Astrocyte (in vitro differentiated cells and primary cell): Measurements from ENCODE around the gene DRD2. TPM values are rescaled to one million over a fixed set of nuclear protein-coding genes. Genes with fewer than 3 reads are reported as not detected.

Experiments
- DNase-seq: peaks from one replicate; pipeline ENCODE4 v3.0.0-alpha.2; 2010; ENCODE audit warnings: low read depth
- FAIRE-seq: peaks from 2 replicates; lab custom pipeline; 2011; peaks lifted over from hg19 to GRCh38; lab: Jason Lieb, UNC
- H2AFZ ChIP-seq: 2 replicates; pipeline ENCODE4 v1.6.0; 2012; ENCODE audit warnings: low read depth, low read length, inconsistent platforms
- H3K27ac ChIP-seq: 2 replicates; pipeline ENCODE4 v1.5.1; 2011; ENCODE audit warnings: low read depth, low read length, inconsistent platforms
- H3K27me3 ChIP-seq: 2 replicates; pipeline ENCODE4 v1.6.0; 2011; ENCODE audit warnings: low read length, inconsistent platforms; ENCODE audit not compliant: insufficient read depth
- H3K36me3 ChIP-seq: 2 replicates; pipeline ENCODE4 v1.5.1; 2011; ENCODE audit warnings: low read length, inconsistent platforms; ENCODE audit not compliant: insufficient read depth
- H3K4me1 ChIP-seq: 2 replicates; pipeline ENCODE4 v1.5.1; 2011; ENCODE audit warnings: low read length, inconsistent platforms; ENCODE audit not compliant: insufficient read depth
- H3K4me2 ChIP-seq: 2 replicates; pipeline ENCODE4 v1.6.0; 2012; ENCODE audit warnings: low read length, inconsistent platforms
- H3K4me3 ChIP-seq: 2 replicates; pipeline ENCODE4 v1.5.1; 2011; ENCODE audit warnings: low read depth, mild to moderate bottlenecking, low read length, inconsistent platforms; ENCODE audit not compliant: insufficient read depth
- H3K79me2 ChIP-seq: 2 replicates; pipeline ENCODE4 v1.6.0; 2012; ENCODE audit warnings: mild to moderate bottlenecking, low read length, inconsistent platforms; ENCODE audit not compliant: insufficient read depth
- H3K9ac ChIP-seq: 2 replicates; pipeline ENCODE4 v1.6.0; 2012; ENCODE audit warnings: mild to moderate bottlenecking, low read length, inconsistent platforms
- H3K9me3 ChIP-seq: 2 replicates; pipeline ENCODE4 v1.5.1; 2012; ENCODE audit warnings: low read depth, mild to moderate bottlenecking, low read length, inconsistent platforms; ENCODE audit not compliant: insufficient read depth
- H4K20me1 ChIP-seq: 2 replicates; pipeline ENCODE4 v1.6.0; 2012; ENCODE audit warnings: low read length, inconsistent platforms; ENCODE audit not compliant: insufficient read depth
- H3K27ac Mint-ChIP-seq: one replicate; pipeline ENCODE4 v1.8.0; 2021; ENCODE audit warnings: mild to moderate bottlenecking, mixed read lengths; ENCODE audit not compliant: unreplicated experiment
- H3K27me3 Mint-ChIP-seq: one replicate; pipeline ENCODE4 v1.8.0; 2021; ENCODE audit warnings: low read depth, mixed read lengths; ENCODE audit not compliant: unreplicated experiment
- H3K36me3 Mint-ChIP-seq: one replicate; pipeline ENCODE4 v1.8.0; 2021; ENCODE audit warnings: low read depth, mixed read lengths; ENCODE audit not compliant: unreplicated experiment
- H3K4me1 Mint-ChIP-seq: one replicate; pipeline ENCODE4 v1.8.0; 2021; ENCODE audit warnings: low read depth, mixed read lengths; ENCODE audit not compliant: unreplicated experiment
- H3K4me3 Mint-ChIP-seq: one replicate; pipeline ENCODE4 v1.8.0; 2021; ENCODE audit warnings: mild to moderate bottlenecking, moderate library complexity, mixed read lengths; ENCODE audit not compliant: unreplicated experiment
- H3K9me3 Mint-ChIP-seq: one replicate; pipeline ENCODE4 v1.8.0; 2021; ENCODE audit warnings: mild to moderate bottlenecking, mixed read lengths; ENCODE audit not compliant: unreplicated experiment
- EZH2 ChIP-seq: IDR thresholded peaks from 2 replicates; pipeline ENCODE4 v1.6.1; 2012; ENCODE audit warnings: mild to moderate bottlenecking, low read length, inconsistent platforms; ENCODE audit not compliant: insufficient read depth
- total RNA-seq: library from RNA; stranded (reverse); gene quantifications from 2 replicates; pipeline ENCODE4 v1.2.1, GENCODE V29; 2021
- TF ChIP-seq, protein P1 (sequence below): IDR thresholded peaks from 2 replicates; pipeline ENCODE4 v1.5.1; 2011; ENCODE audit warnings: low read depth, mild to moderate bottlenecking, inconsistent platforms, low read length, moderate library complexity; ENCODE audit not compliant: insufficient read depth

The DRD2 gene
- total RNA-seq, 1 donor from 2014 or later, result not detected

DNA sequence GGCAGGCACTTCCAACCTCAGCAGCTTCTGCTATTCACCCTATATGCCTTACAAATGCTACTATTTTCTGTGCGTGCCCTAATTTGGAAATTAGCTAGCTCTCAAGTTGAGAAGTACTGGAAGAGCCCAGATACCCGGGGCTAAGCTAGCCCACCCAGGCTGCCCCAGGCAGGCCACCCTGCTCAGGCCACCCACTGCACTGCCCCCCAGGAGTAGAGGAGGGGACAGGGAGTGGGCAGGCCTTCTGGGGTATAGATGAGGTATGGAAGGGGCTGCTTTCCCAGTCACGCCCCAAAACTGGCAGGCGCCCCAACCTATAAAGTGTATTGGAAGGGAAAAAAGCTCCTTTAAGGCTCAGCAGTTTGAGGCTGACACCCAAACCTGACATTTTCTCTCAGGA lies 43.5 kb downstream of the DRD2 start:
- Histone ChIP-seq H4K20me1 (no peaks in the 10 kb centered on the region), H3K4me1 (no peaks in the 10 kb centered on the region), H2AFZ (no peak overlapping the region), H3K9ac (no peak overlapping the region), H3K27me3 (peaks cover 3% of the 10 kb centered on the region), H3K36me3 (no peaks in the 10 kb centered on the region), H3K4me3 (no peak overlapping the region), H3K79me2 (no peaks in the 10 kb centered on the region), H3K27ac (no peak overlapping the region), H3K9me3 (no peaks in the 10 kb centered on the region), H3K4me2 (no peak overlapping the region)
- no peak for DNase-seq
- Mint-ChIP-seq H3K27ac (no peak overlapping the region), H3K4me1 (no peaks in the 10 kb centered on the region), H3K36me3 (peaks cover 1% of the 10 kb centered on the region), H3K27me3 (peaks cover 39% of the 10 kb centered on the region), H3K4me3 (no peak overlapping the region), H3K9me3 (no peaks in the 10 kb centered on the region)
- TF ChIP-seq, protein P1, sequence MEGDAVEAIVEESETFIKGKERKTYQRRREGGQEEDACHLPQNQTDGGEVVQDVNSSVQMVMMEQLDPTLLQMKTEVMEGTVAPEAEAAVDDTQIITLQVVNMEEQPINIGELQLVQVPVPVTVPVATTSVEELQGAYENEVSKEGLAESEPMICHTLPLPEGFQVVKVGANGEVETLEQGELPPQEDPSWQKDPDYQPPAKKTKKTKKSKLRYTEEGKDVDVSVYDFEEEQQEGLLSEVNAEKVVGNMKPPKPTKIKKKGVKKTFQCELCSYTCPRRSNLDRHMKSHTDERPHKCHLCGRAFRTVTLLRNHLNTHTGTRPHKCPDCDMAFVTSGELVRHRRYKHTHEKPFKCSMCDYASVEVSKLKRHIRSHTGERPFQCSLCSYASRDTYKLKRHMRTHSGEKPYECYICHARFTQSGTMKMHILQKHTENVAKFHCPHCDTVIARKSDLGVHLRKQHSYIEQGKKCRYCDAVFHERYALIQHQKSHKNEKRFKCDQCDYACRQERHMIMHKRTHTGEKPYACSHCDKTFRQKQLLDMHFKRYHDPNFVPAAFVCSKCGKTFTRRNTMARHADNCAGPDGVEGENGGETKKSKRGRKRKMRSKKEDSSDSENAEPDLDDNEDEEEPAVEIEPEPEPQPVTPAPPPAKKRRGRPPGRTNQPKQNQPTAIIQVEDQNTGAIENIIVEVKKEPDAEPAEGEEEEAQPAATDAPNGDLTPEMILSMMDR, result no peak
- no peak for TF ChIP-seq EZH2
- FAIRE-seq, result no peak

DNA sequence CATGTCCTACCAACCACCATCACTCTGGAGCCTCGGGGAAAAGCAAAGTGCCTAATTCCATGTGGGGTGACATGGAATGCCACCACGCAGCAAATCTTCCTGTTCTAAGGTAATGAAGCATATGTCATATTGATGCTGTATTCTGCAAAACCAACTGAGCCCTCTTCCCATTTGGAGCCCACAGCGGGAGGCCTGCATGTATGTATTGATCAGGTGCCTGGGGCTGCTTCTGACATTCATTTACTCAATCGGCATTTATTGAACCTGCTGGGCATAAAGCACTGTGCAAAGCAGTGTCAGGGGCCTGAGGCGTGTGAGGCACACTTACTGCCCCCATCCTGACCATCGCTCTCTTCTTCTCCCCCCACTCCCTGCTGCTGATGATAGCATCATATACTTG lies 48.5 kb downstream of the DRD2 start:
- FAIRE-seq (no peak), DNase-seq (no peak)
- no peaks in the 10 kb centered on the region for H3K4me1 Mint-ChIP-seq
- Histone ChIP-seq H3K4me3 (no peak overlapping the region), H3K27me3 (no peaks in the 10 kb centered on the region), H2AFZ (no peak overlapping the region), H3K9ac (no peak overlapping the region), H4K20me1 (no peaks in the 10 kb centered on the region), H3K9me3 (no peaks in the 10 kb centered on the region), H3K4me2 (no peak overlapping the region), H3K27ac (no peak overlapping the region), H3K79me2 (no peaks in the 10 kb centered on the region), H3K4me1 (no peaks in the 10 kb centered on the region), H3K36me3 (no peaks in the 10 kb centered on the region)
- no peak for TF ChIP-seq EZH2
- TF ChIP-seq, protein P1, result no peak
- peaks cover 1% of the 10 kb centered on the region for H3K36me3 Mint-ChIP-seq
- no peaks in the 10 kb centered on the region for H3K9me3 Mint-ChIP-seq
- peaks cover 22% of the 10 kb centered on the region for H3K27me3 Mint-ChIP-seq
- H3K27ac Mint-ChIP-seq, result no peak overlapping the region
- H3K4me3 Mint-ChIP-seq, result no peak overlapping the region

DNA sequence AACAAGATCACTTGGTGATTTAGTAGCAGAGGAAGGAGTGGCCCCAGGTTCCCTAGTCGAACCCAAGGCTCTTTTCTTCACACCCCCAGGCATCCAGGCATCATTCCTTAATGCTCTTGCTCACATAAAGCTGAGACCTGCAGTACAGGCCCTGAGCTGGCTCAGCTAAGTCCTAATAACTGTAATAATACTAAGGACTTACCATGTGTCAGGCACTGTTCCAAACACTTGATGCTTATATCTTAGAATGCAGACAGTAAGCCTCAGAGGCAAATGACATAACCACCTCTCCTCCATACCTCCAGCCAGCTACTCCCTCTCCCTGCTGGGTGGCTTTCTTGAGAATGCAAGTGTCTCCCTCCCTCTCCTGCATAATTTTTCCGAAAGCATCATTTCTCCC lies 54.4 kb downstream of the DRD2 start:
- FAIRE-seq, result no peak
- H3K9me3 ChIP-seq, result no peaks in the 10 kb centered on the region
- no peaks in the 10 kb centered on the region for H3K36me3 ChIP-seq
- no peaks in the 10 kb centered on the region for H3K36me3 Mint-ChIP-seq
- peaks cover 54% of the 10 kb centered on the region for H3K27me3 Mint-ChIP-seq
- no peaks in the 10 kb centered on the region for H3K4me1 ChIP-seq
- H3K9ac ChIP-seq, result no peak overlapping the region
- no peaks in the 10 kb centered on the region for H3K9me3 Mint-ChIP-seq
- no peak overlapping the region for H3K4me3 Mint-ChIP-seq
- DNase-seq, result no peak
- H3K4me2 ChIP-seq, result no peak overlapping the region
- no peak overlapping the region for H3K27ac ChIP-seq
- H3K27me3 ChIP-seq, result peaks cover 6% of the 10 kb centered on the region
- H3K4me1 Mint-ChIP-seq, result no peaks in the 10 kb centered on the region
- no peak overlapping the region for H3K4me3 ChIP-seq
- no peak overlapping the region for H3K27ac Mint-ChIP-seq
- H3K79me2 ChIP-seq, result no peaks in the 10 kb centered on the region
- TF ChIP-seq EZH2, result no peak
- TF ChIP-seq, protein P1, result no peak
- no peak overlapping the region for H2AFZ ChIP-seq
- no peaks in the 10 kb centered on the region for H4K20me1 ChIP-seq
